Neutrophil (primary cell): ENCODE measurements around the gene KRTAP9-3.

Experiments used
- H3K27ac ChIP-seq: fragments of 200-600 bp; sonication (generic); 2 replicates; pipeline ENCODE4 v1.5.1; 2016; ENCODE audit warnings: mild to moderate bottlenecking, moderate library complexity
- H3K27me3 ChIP-seq: fragments of 200-600 bp; sonication (generic); 2 replicates; pipeline ENCODE4 v1.6.0; 2016; ENCODE audit warnings: mild to moderate bottlenecking
- H3K36me3 ChIP-seq: fragments of 200-600 bp; sonication (generic); 2 replicates; pipeline ENCODE4 v1.5.1; 2017
- H3K4me1 ChIP-seq, 2 experiments: fragments of 200-600 bp in 1 of 2; sonication (generic) in 1 of 2; 1 replicate in 1 of 2; 2 replicates in 1 of 2; pipeline versions ENCODE4 v1.5.1 to v1.6.1; 2013 to 2016; ENCODE audit warnings: low read depth in 1 of 2, low read length in 1 of 2, mild to moderate bottlenecking in 1 of 2, moderate library complexity in 1 of 2; ENCODE audit not compliant: control insufficient read depth in 1 of 2, insufficient read depth in 1 of 2
- H3K4me3 ChIP-seq, 2 experiments: fragments of 200-600 bp in 1 of 2; sonication (generic) in 1 of 2; 1 replicate in 1 of 2; 2 replicates in 1 of 2; pipeline ENCODE4 v1.5.1; 2013 to 2016; ENCODE audit warnings: low read depth in 1 of 2, low read length in 1 of 2, mild to moderate bottlenecking in 1 of 2, moderate library complexity in 1 of 2
- H3K9me3 ChIP-seq: fragments of 200-600 bp; sonication (generic); 2 replicates; pipeline ENCODE4 v1.5.1; 2016
- CTCF ChIP-seq: fragments of 200-600 bp; sonication (generic); IDR thresholded peaks from 2 replicates; pipeline ENCODE4 v1.5.1; 2016; ENCODE audit warnings: antibody characterized with exemption

The KRTAP9-3 gene

GRCh38 chr17:41196068-41196467 lies 36.2 kb upstream of the KRTAP9-3 start:
- Histone ChIP-seq H3K9me3 (no peaks in the 10 kb centered on the region), H3K27me3 (no peaks in the 10 kb centered on the region), H3K27ac (no peak overlapping the region), H3K36me3 (no peaks in the 10 kb centered on the region), H3K4me1 (no peaks in the 10 kb centered on the region), H3K4me3 (no peak overlapping the region)
- no peak for TF ChIP-seq CTCF

GRCh38 chr17:41199421-41200078 lies 32.7 kb upstream of the KRTAP9-3 start:
- Histone ChIP-seq H3K4me3 (no peak overlapping the region), H3K27me3 (no peaks in the 10 kb centered on the region), H3K27ac (no peak overlapping the region), H3K36me3 (no peaks in the 10 kb centered on the region), H3K4me1 (no peaks in the 10 kb centered on the region), H3K9me3 (no peaks in the 10 kb centered on the region)
- TF ChIP-seq CTCF = no peak

GRCh38 chr17:41211845-41212466 lies 20.3 kb upstream of the KRTAP9-3 start:
- no peak overlapping the region for H3K27ac ChIP-seq
- peaks cover 49% of the 10 kb centered on the region for H3K27me3 ChIP-seq
- no peak overlapping the region for H3K4me3 ChIP-seq
- H3K4me1 ChIP-seq = no peaks in the 10 kb centered on the region
- TF ChIP-seq CTCF = no peak
- no peaks in the 10 kb centered on the region for H3K36me3 ChIP-seq
- no peaks in the 10 kb centered on the region for H3K9me3 ChIP-seq

- no peaks in the 10 kb centered on the region for H3K4me1 ChIP-seq
- no peak overlapping the region for H3K27ac ChIP-seq
- H3K4me3 ChIP-seq = no peak overlapping the region
- no peak for TF ChIP-seq CTCF
- no peaks in the 10 kb centered on the region for H3K36me3 ChIP-seq
- no peaks in the 10 kb centered on the region for H3K9me3 ChIP-seq
- H3K27me3 ChIP-seq = peaks cover 43% of the 10 kb centered on the region
Measured at GRCh38 chr17:41212524-41213169, 19.6 kb upstream of the KRTAP9-3 start.

GRCh38 chr17:41215681-41216080 lies 16.6 kb upstream of the KRTAP9-3 start:
- H3K4me1 ChIP-seq = no peaks in the 10 kb centered on the region
- H3K9me3 ChIP-seq = no peaks in the 10 kb centered on the region
- H3K27ac ChIP-seq = no peak overlapping the region
- no peak for TF ChIP-seq CTCF
- H3K4me3 ChIP-seq = no peak overlapping the region
- H3K36me3 ChIP-seq = no peaks in the 10 kb centered on the region
- H3K27me3 ChIP-seq = peaks cover 23% of the 10 kb centered on the region
